K562 (cell line): ENCODE data around the gene SYNPO2. TPM values are rescaled to one million over a fixed set of nuclear protein-coding genes. Genes with fewer than 3 reads are reported as not detected.

Experiments
- ATAC-seq: fragments of 200-7000 bp; cut with Tn5 transposase; 3 replicates; pipeline ENCODE4 v1.9.1; 2020; ENCODE audit warnings: moderate library complexity
- BruUV-seq: library from RNA; stranded (reverse); fragments of 400-500 nt; replicated peaks from 2 replicates; lab custom pipeline; 2021; lab: Mats Ljungman, UMichigan
- CTCF ChIA-PET: fragments of 300-600 bp; formaldehyde crosslinking; extraction: SDS; loops from one replicate; lab custom pipeline; 2021; ENCODE audit warnings: low intra/inter-chr PET ratio; lab: Yijun Ruan, JAX
- POLR2A ChIA-PET: fragments of 300-600, 350-650 bp; sonication (Branson Sonifier 250); formaldehyde crosslinking; extraction: SDS; loops from one replicate; lab custom pipeline; 2021; ENCODE audit warnings: antibody characterized with exemption, inconsistent platforms; lab: Yijun Ruan, JAX
- DNase-seq, 4 experiments: peaks; one replicate each; pipeline versions ENCODE4 v3.0.0 to v3.0.0-alpha.2; 2011 to 2018; ENCODE audit warnings: low spot score in 3 of 4, mixed read lengths in 3 of 4; ENCODE audit errors: extremely low read depth in 1 of 4
- FAIRE-seq: peaks from 2 replicates; lab custom pipeline; 2011; peaks lifted over from hg19 to GRCh38; lab: Jason Lieb, UNC
- H2AFZ ChIP-seq: 2 replicates; pipeline ENCODE4 v1.6.0; 2011; ENCODE audit warnings: low read depth, low read length, control low read depth, inconsistent platforms
- H3K27ac ChIP-seq: fragments of 200-600 bp; 3 replicates; pipeline ENCODE4 v1.8.0; 2011; ENCODE audit warnings: low read depth, mild to moderate bottlenecking, control low read depth, inconsistent platforms, low read length, moderate library complexity, mixed read lengths; ENCODE audit errors: extremely low read depth
- H3K27me3 ChIP-seq, 2 experiments: fragments of 300-600 bp in 1 of 2; 2 replicates in 1 of 2; 3 replicates in 1 of 2; pipeline versions ENCODE4 v1.6.0 to v1.8.0; 2011; ENCODE audit warnings: inconsistent platforms in 2 of 2, low read length in 2 of 2, mild to moderate bottlenecking in 1 of 2, mixed read lengths in 1 of 2, moderate library complexity in 1 of 2; ENCODE audit not compliant: control insufficient read depth in 2 of 2, insufficient read depth in 2 of 2
- H3K36me3 ChIP-seq: fragments of 300-600 bp; 3 replicates; pipeline ENCODE4 v1.8.0; 2011; ENCODE audit warnings: mild to moderate bottlenecking, low read length, inconsistent platforms; ENCODE audit not compliant: control insufficient read depth, insufficient read depth
- H3K4me1 ChIP-seq, 2 experiments: fragments of 200-600 bp in 1 of 2; replicated peaks in 1 of 2; 2 replicates in 1 of 2; 3 replicates in 1 of 2; pipeline versions ENCODE4 v1.5.1 to v1.8.0; 2011; ENCODE audit warnings: inconsistent platforms in 2 of 2, low read length in 2 of 2, mild to moderate bottlenecking in 1 of 2, mixed read lengths in 1 of 2, moderate library complexity in 1 of 2; ENCODE audit not compliant: control insufficient read depth in 2 of 2, insufficient read depth in 2 of 2
- H3K4me2 ChIP-seq: 2 replicates; pipeline ENCODE4 v1.6.1; 2011; ENCODE audit warnings: low read length, control low read depth, inconsistent platforms, mixed read lengths; ENCODE audit not compliant: insufficient read depth
- H3K4me3 ChIP-seq: fragments of 200-600 bp; sonication (generic), shearing (Covaris generic); 2 replicates; pipeline ENCODE4 v1.5.1; 2016; ENCODE audit warnings: control low read depth, inconsistent platforms
- H3K79me2 ChIP-seq: fragments of 200-600 bp; 3 replicates; pipeline ENCODE4 v1.8.0; 2011; ENCODE audit warnings: low read length, inconsistent platforms; ENCODE audit not compliant: control insufficient read depth, insufficient read depth
- H3K9ac ChIP-seq, 2 experiments: 2 replicates each; pipeline versions ENCODE4 v1.6.0 to v1.6.1; 2011; ENCODE audit warnings: low read depth in 2 of 2, low read length in 2 of 2, control low read depth in 1 of 2, inconsistent platforms in 1 of 2, mild to moderate bottlenecking in 1 of 2, mixed read lengths in 1 of 2; ENCODE audit not compliant: insufficient read depth in 1 of 2
- H3K9me1 ChIP-seq: one replicate; pipeline ENCODE4 v1.6.0; 2011; ENCODE audit warnings: inconsistent platforms, mild to moderate bottlenecking, low read length, moderate library complexity; ENCODE audit not compliant: control insufficient read depth, insufficient read depth
- H3K9me3 ChIP-seq: replicated peaks from 2 replicates; pipeline ENCODE4 v1.5.1; 2011; ENCODE audit warnings: low read depth, low read length, inconsistent platforms; ENCODE audit not compliant: control insufficient read depth, insufficient read depth
- H4K20me1 ChIP-seq: replicated peaks from 2 replicates; pipeline ENCODE4 v1.6.1; 2011; ENCODE audit warnings: low read length, inconsistent platforms, mixed read lengths; ENCODE audit not compliant: control insufficient read depth, insufficient read depth
- BMI1 ChIP-seq: fragments of 150-350 bp; IDR thresholded peaks from 2 replicates; pipeline ENCODE4 v1.6.1; 2014; ENCODE audit warnings: low read length
- CHD4 ChIP-seq: fragments of 200-600 bp; sonication (generic); IDR thresholded peaks from 3 replicates; pipeline ENCODE4 v1.6.1; 2012; ENCODE audit warnings: low read depth, mild to moderate bottlenecking, mixed read lengths, low read length, inconsistent platforms; ENCODE audit not compliant: insufficient read depth, insufficient replicate concordance, poor library complexity, severe bottlenecking
- CREB3 ChIP-seq: fragments of 450-650 bp; conservative IDR thresholded peaks from 2 replicates; pipeline ENCODE4 v1.6.1; 2016; ENCODE audit warnings: missing genetic modification characterization, low read depth, mild to moderate bottlenecking, missing compliant biosample characterization, moderate library complexity
- DIDO1 ChIP-seq: fragments of 450-650 bp; IDR thresholded peaks from 2 replicates; pipeline ENCODE4 v1.6.1; 2016; ENCODE audit warnings: low read depth, missing biosample characterization, missing genetic modification characterization
- FOXA3 ChIP-seq, 2 experiments: fragments of 450-650 bp in 1 of 2; sonication (generic) in 1 of 2; formaldehyde crosslinking; IDR thresholded peaks in 1 of 2; conservative IDR thresholded peaks in 1 of 2; 2 replicates each; pipeline versions ENCODE4 v1.4.0 to v1.8.0; 2020 to 2022; ENCODE audit warnings: mild to moderate bottlenecking in 2 of 2, missing genetic modification reagents in 1 of 2
- FUS ChIP-seq: fragments of 200-400 bp; formaldehyde crosslinking; optimal IDR thresholded peaks from 2 replicates; pipeline ENCODE3; 2017; ENCODE audit warnings: low read depth, low read length
- HINFP ChIP-seq: fragments of 450-650 bp; conservative IDR thresholded peaks from 2 replicates; pipeline ENCODE4 v1.6.1; 2016; ENCODE audit warnings: missing genetic modification characterization, low read depth, mild to moderate bottlenecking, control low read depth, missing compliant biosample characterization
- NFATC3 ChIP-seq: fragments of 450-650 bp; IDR thresholded peaks from 2 replicates; pipeline ENCODE4 v1.6.1; 2017; ENCODE audit warnings: mild to moderate bottlenecking
- RUNX1 ChIP-seq: sonication (generic); IDR thresholded peaks from 2 replicates; pipeline ENCODE4 v1.6.1; 2016; ENCODE audit warnings: antibody characterized with exemption, low read depth
- SNIP1 ChIP-seq: fragments of 450-650 bp; IDR thresholded peaks from 2 replicates; pipeline ENCODE4 v1.7.1; 2017; ENCODE audit warnings: low read depth, mild to moderate bottlenecking
- STAT5B ChIP-seq: fragments of 250-450 bp; sonication (Bioruptor Pico); IDR thresholded peaks from 2 replicates; pipeline ENCODE4 v1.8.0; 2021; ENCODE audit warnings: mild to moderate bottlenecking, inconsistent platforms
- TRIM25 ChIP-seq: fragments of 450-650 bp; IDR thresholded peaks from 2 replicates; pipeline ENCODE4 v1.7.0; 2016; ENCODE audit warnings: borderline replicate concordance
- ZBTB49 ChIP-seq: sonication (generic); formaldehyde crosslinking; IDR thresholded peaks from 2 replicates; pipeline ENCODE4 v1.8.0; 2022; ENCODE audit warnings: missing genetic modification reagents, mild to moderate bottlenecking, borderline replicate concordance
- ZC3H11A ChIP-seq: IDR thresholded peaks from 2 replicates; pipeline ENCODE4 v1.6.1; 2012; ENCODE audit warnings: low read depth, low read length, improper control_type of control experiment
- WGBS: fragments of 100-300 bp; shearing (Covaris generic); methylation state at CpG from one replicate; pipeline ENCODE4 v1.1.6; 2016; ENCODE audit warnings: low coverage, mixed read lengths; ENCODE audit not compliant: insufficient coverage; ENCODE audit errors: missing lambda C conversion rate; 5-methylcytosine and 5-hydroxymethylcytosine counted together
- in situ Hi-C: fragments of 300-500 bp; cut with MboI; formaldehyde crosslinking; loops from 4 replicates; pipeline ENCODE4 v1.15.0; 2018; ENCODE audit warnings: inconsistent platforms, mixed read lengths
- intact Hi-C: fragments of 100-400 bp; cut with micrococcal nuclease; formaldehyde crosslinking; loops from 2 replicates; pipeline ENCODE4 v1.14.2; 2022
- polyA plus RNA-seq, 8 experiments: library from polyadenylated mRNA; depleted of rRNA in 4 of 8; stranded (reverse) in 5 of 8; unstranded in 3 of 8; fragments of >200 nt; fragmentation: Nextera tagmentation in 2 of 8; fragmentation: Illumina TruSeq in 1 of 8; extraction: Ambion mirVana in 2 of 8; extraction: Trizol in 1 of 8; gene quantifications; 2 replicates each; pipeline versions ENCODE4 v1.2.1 to v1.2.3, GENCODE V29; 2011 to 2014; ENCODE audit warnings: inconsistent platforms in 1 of 8, missing spikeins in 1 of 8
- total RNA-seq, 7 experiments: library from RNA; depleted of rRNA in 6 of 7; stranded (reverse); fragments of >200 nt in 6 of 7; fragmentation: Illumina TruSeq in 2 of 7; extraction: Trizol in 2 of 7; gene quantifications; 2 replicates each; pipeline versions ENCODE4 v1.2.1 to v1.2.3, GENCODE V29; 2011 to 2021; ENCODE audit warnings: low replicate concordance in 1 of 7

The SYNPO2 gene
- total and polyA plus RNA-seq, 9 of the 15 experiments (the other 6 are each of a cell fraction or from before 2014, with no cell fraction given), result 0.03 to 0.18 TPM; not detected in 7

GRCh38 chr4:119093042-119093827 lies 204.6 kb downstream of the SYNPO2 start:
- H3K4me3 ChIP-seq, result no peak overlapping the region
- no peaks in the 10 kb centered on the region for H3K79me2 ChIP-seq
- H3K9me1 ChIP-seq, result no peaks in the 10 kb centered on the region
- POLR2A ChIA-PET, result no interaction called here
- H3K9me3 ChIP-seq, result no peaks in the 10 kb centered on the region
- DNase-seq, result no peak
- H4K20me1 ChIP-seq, result no peaks in the 10 kb centered on the region
- no peaks in the 10 kb centered on the region for H3K4me1 ChIP-seq
- in situ Hi-C loops (no loop called here), intact Hi-C loops (no loop called here)
- CTCF ChIA-PET, result no interaction called here
- FAIRE-seq, result no peak
- ATAC-seq, result no peak
- 0% methylated on average over 5 of the region's 5 CpGs for WGBS
- no TSS peak for BruUV-seq
- H3K27ac ChIP-seq, result no peak overlapping the region
- H3K9ac ChIP-seq, result no peak overlapping the region
- H3K27me3 ChIP-seq, result no peaks in the 10 kb centered on the region
- H3K36me3 ChIP-seq, result no peaks in the 10 kb centered on the region
- H3K4me2 ChIP-seq, result no peak overlapping the region
- H2AFZ ChIP-seq, result no peak overlapping the region
- TF ChIP-seq CREB3 (tag), result no peak
- no peak for TF ChIP-seq DIDO1
- no peak for TF ChIP-seq RUNX1
- TF ChIP-seq ZC3H11A, result no peak
- no peak for TF ChIP-seq NFATC3
- TF ChIP-seq TRIM25, result no peak
- no peak for TF ChIP-seq BMI1
- no peak for TF ChIP-seq STAT5B (CRISPR knock-in tag)
- peak in 1 of 2 experiments; percentile 49; a peak in 2 of 4 replicates for TF ChIP-seq FOXA3 (CRISPR knock-in tag; conservative IDR thresholded peaks at IDR 0.05 in 1 of 2, IDR thresholded peaks at IDR 0.05 in 1 of 2)
- TF ChIP-seq HINFP, result no peak
- TF ChIP-seq CHD4, result no peak
- TF ChIP-seq SNIP1, result no peak
- TF ChIP-seq FUS, result no peak
- no peak for TF ChIP-seq ZBTB49 (CRISPR knock-in tag)
